ENCODE data around the gene OR4C11.

Gene OR4C11, protein sequence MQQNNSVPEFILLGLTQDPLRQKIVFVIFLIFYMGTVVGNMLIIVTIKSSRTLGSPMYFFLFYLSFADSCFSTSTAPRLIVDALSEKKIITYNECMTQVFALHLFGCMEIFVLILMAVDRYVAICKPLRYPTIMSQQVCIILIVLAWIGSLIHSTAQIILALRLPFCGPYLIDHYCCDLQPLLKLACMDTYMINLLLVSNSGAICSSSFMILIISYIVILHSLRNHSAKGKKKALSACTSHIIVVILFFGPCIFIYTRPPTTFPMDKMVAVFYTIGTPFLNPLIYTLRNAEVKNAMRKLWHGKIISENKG

GRCh38 chr11:55607545-55607944, at the start of gene OR4C11:
OR4C11 (minus strand) TSS chr11:55607645; CDS start chr11:55604373, 3,272 bp downstream.
- DNase-seq: no peak

- DNase-seq: no peak
These were observed 47.7 kb upstream of the OR4C11 start for GRCh38 chr11:55655096-55655495.

- DNase-seq: no peak
These were observed 45.1 kb upstream of the OR4C11 start for GRCh38 chr11:55652560-55652959.

GRCh38 chr11:55648027-55648426, 40.6 kb upstream of the OR4C11 start, which contains the start of gene OR4S2:
OR4S2 (plus strand) TSS chr11:55648327; CDS start chr11:55650904, 2,577 bp downstream.
- no peak for DNase-seq

- no peak for DNase-seq
These were observed 27.4 kb upstream of the OR4C11 start, which contains the start of gene OR4P4 for GRCh38 chr11:55634813-55635212. OR4P4 (plus strand) TSS chr11:55635113.

GRCh38 chr11:55624531-55624930, 17.1 kb upstream of the OR4C11 start:
- DNase-seq: no peak

DNA sequence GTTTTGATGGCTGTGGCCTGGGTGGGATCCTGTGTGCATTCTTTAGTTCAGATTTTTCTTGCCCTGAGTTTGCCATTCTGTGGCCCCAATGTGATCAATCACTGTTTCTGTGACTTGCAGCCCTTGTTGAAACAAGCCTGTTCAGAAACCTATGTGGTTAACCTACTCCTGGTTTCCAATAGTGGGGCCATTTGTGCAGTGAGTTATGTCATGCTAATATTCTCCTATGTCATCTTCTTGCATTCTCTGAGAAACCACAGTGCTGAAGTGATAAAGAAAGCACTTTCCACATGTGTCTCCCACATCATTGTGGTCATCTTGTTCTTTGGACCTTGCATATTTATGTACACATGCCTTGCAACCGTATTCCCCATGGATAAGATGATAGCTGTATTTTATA, 34.9 kb downstream of the OR4C11 start:
- DNase-seq: no peak

DNA sequence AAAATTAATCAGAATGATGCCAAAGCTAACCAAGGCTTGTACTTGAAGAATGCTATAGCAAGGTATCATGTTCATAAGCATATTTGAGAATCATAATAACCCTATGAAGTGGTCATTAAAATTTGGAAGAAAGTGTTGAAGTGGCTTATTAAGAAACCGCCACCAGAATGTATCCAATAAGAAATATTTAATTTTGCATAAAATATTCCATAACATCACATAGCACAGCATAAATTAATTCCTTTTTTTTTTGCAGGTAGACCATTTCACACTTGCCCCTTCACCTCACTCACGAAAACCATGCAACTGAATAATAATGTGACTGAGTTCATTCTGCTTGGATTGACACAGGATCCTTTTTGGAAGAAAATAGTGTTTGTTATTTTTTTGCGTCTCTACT, 35.6 kb downstream of the OR4C11 start, which contains the start of gene OR4C16:
Gene OR4C16 (plus strand): TSS at position 301 of the 400 bp plus-strand sequence. CDS start 0 bp downstream, at position 301.
- DNase-seq: no peak

DNA sequence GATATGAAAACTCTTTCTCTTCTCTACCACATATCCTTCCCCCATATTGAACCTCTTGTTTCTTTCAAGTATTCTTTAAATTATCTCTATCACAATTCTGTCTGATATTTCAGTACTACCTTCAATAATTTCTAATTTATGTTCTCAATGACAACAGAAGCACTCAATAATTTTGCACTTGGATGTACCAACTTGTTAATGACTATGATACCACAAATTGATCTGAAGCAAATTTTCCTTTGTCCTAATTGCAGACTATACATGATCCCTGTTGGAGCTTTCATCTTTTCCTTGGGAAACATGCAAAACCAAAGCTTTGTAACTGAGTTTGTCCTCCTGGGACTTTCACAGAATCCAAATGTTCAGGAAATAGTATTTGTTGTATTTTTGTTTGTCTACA, 53.3 kb downstream of the OR4C11 start, which contains the start of gene OR4C15:
Gene OR4C15 (plus strand): TSS at position 301 of the 400 bp plus-strand sequence. CDS start 0 bp downstream, at position 301.
- DNase-seq: no peak

All from NCI-H1048 (cell line).